Measurements from ENCODE around the gene APOE.

GRCh38 chr19:44958090-44958489, 52.5 kb downstream of the APOE start:
- TF ChIP-seq YY1 (IDR thresholded peaks at IDR 0.05; ENCODE audit: low read depth) (no peak), CREB1 (IDR thresholded peaks at IDR 0.05; ENCODE audit: low read depth) (no peak), RAD21 (IDR thresholded peaks at IDR 0.05; ENCODE audit: low read depth) (no peak), MAX (IDR thresholded peaks at IDR 0.05) (no peak), REST (IDR thresholded peaks at IDR 0.05; ENCODE audit: low read depth) (no peak), TCF12 (IDR thresholded peaks at IDR 0.05; ENCODE audit: low read depth) (no peak), EP300 (IDR thresholded peaks at IDR 0.05; ENCODE audit: borderline replicate concordance) (no peak), CEBPB (IDR thresholded peaks at IDR 0.05) (no peak), ZBTB7A (IDR thresholded peaks at IDR 0.05; ENCODE audit: low read depth) (no peak)

Data from Ishikawa (cell line).